HG03439 (cell line): ENCODE data around the gene SVBP.
"Not testable (repeated sequence)": the region's sequence is repeated elsewhere in the genome, so short reads cannot be mapped to it uniquely, and the experiment has no call there.

Source experiments
- ATAC-seq: cut with Tn5 transposase; IDR thresholded peaks from one replicate; pipeline ENCODE4 v1.9.1; 2021; ENCODE audit warnings: mild to moderate bottlenecking, moderate library complexity; ENCODE audit not compliant: unreplicated experiment

Gene SVBP, protein sequence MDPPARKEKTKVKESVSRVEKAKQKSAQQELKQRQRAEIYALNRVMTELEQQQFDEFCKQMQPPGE

GRCh38 chr1:42816585-42817439 lies at the start of gene SVBP, which contains the start of gene ERMAP:
TSS of gene SVBP (minus strand) at chr1:42817397. CDS start at chr1:42816544, 853 bp downstream.
TSS of gene ERMAP (plus strand) at chr1:42817122. CDS start at chr1:42830449, 13,327 bp downstream.
- peak; percentile 92 for ATAC-seq

GRCh38 chr1:42866549-42866948 lies 49.4 kb upstream of the SVBP start:
- ATAC-seq = no peak

GRCh38 chr1:42861014-42861399 lies 43.8 kb upstream of the SVBP start:
- no peak for ATAC-seq

DNA sequence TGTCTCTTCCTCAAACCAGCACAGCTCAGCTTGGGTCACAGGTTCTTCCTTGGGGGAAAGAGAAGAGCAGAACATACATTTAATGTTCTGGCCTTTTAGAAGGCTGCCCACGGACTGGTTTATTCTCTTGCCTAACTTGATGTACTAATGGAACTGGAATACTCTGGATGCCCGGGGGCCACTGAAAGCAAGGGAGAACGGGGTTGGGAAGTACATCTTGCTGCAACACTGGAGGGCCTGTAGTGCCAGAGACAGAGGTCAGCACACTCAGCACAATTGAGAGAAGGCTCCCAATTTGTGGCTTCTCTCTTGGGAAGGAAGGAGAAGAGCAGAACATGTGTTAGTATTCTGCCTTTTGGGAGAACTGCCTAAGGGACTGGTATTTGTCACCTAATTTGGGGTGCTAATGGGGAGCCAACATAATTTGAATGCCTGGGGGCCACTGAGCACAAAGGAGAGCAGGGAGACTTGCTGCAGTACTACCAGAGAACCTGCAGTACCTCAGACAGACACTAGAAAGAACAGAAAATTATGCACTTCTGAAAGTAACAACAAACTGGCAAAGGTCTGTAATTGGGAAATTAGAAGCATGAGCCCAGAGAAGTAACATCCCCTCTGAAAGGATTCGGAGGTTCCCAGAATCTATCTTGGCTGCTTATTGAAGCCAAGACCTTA lies 43.3 kb upstream of the SVBP start:
- no peak for ATAC-seq

DNA sequence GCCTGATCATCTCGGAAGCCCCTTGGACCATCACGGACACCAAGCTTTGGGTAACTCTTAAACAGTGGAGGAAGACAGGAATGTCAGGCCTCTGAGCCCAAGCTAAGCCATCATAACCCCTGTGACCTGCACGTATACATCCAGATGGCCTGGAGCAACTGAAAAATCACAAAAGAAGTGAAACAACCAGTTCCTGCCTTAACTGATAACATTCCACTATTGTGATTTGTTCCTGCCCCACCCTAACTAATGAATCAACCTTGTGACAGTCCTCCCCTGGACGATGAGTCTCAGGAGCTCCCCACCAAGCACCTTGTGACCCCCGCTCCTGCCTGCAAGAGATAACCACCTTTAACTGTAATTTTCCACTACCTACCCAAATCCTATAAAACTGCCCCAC lies 42.2 kb upstream of the SVBP start:
- not testable (repeated sequence) for ATAC-seq

- ATAC-seq = not testable (repeated sequence)
These were observed 39.4 kb upstream of the SVBP start for GRCh38 chr1:42856554-42856953.

DNA sequence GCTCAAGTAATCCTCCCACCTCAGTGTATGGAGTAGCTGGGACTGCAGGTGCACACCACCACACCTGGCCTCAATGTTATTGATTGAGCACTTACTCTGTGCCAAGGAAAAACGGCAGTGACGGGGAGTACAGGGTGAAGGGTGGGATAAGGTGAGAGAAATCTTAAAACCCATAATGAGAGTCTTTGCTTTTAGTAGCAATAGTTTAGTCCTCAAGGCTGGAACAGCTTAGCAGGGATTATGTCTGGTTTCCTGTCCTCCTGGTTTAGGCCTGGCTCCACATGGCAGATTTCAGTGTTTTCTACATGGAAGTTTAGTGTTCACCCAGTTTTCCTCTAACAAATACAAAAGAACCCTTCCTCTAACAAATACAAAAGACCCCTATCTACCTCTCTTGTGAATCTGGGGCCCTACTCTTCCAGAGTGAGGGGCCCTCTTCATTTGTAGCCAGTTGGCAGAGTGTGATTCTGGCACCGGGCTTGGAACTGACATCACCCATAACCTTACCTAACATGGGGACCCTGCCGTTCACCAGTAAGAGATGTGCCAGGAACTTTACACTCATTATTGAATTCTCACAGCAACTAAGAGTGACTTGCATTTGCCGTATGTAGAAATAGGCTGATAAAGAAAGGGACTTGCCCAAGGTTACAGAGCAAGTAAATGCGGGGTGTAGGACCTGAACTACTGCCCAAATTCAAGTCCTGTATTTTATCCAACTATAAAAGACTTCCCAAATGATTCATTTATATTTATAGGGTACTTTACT lies 36.1 kb upstream of the SVBP start:
- no peak for ATAC-seq

- ATAC-seq = no peak
These were observed 35.4 kb upstream of the SVBP start for GRCh38 chr1:42852608-42852980.

- no peak for ATAC-seq
These were observed 34.9 kb upstream of the SVBP start for GRCh38 chr1:42851960-42852607.

- no peak for ATAC-seq
These were observed 34.2 kb upstream of the SVBP start for GRCh38 chr1:42851420-42851819.

DNA sequence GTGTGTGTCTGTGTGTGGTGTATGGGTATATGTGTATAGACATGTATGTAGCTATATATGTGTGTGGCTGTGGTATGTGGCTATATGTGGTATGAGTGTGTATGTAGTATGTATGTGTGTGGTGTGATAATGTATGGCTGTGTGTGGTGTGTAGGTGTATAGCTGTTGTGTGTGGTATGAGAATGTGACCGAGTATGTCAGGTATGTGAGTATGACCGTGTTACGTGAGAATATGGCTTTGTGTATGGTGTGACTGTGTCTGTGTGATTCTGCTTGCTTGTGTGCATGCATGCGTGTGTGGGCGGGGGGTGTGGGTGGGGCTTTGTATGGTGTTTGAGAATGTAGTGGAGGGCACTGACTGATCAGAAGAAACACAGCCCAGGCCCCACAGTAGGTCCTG lies 32.7 kb upstream of the SVBP start:
- no peak for ATAC-seq

DNA sequence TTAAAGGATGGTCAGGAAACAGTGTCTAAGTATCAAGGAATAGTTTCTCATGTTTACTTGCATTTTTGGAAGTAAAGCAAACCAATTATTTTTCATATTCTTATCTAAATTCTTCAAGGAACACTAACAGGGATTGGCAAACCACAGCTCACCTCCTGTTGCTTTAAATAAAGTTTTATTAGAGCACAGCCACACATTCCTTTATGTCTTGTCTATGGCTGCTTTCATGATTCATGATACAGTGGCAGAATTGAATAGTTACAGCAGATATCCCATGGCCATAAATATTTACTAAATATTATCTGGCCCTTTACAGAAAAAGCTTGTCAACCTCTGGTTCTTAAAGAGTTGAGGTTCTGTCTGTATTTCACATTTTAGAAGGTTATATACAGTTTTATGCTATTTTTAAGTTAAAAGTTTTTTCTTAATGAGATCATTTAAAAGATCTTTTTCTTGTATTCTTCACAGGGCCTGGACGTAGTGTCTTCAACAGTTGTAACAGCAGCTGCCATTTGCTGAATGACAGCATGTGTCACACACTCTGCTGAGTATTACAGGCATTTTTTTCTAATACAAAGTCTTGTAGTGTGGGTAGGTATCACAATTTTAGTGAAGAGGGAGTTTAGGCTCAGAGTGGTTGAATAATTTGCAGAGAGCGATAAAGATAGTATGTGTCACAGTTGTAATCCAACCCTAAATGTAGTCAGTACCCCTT lies 31.8 kb upstream of the SVBP start:
- ATAC-seq = no peak

DNA sequence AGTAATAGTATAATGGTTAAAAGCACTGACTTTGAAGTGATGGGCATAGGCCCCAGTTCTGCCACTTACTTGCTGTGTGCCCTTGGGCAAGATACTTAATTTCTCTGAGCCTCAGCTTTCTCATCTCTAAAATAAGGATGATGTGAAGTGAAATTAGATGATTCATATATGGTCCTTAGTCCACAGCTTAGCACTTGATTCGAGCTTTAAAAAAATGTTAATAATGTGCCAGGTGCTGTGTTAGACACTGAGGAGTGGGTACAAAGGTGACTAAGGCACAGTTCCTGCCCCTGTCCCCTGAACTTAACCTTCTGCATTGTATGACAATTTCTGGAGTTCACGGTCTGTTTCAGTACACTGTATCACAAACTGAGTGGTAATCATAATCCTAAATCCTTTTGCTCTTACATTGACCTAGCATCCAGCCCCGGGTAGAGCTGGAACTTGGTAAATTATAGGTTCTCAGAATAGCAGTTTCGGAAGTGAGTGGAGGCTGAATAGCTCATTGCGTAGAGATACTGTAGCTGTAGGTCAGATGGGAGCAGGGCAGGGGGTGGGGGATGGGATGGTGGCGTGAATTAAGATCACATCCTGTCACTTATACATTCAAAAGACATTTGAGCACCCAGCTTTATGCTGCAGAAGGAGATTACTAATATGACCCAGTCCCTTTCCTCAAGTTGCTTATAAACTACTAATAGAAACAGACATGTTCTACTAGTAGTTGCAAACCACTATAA lies 30.7 kb upstream of the SVBP start:
- no peak for ATAC-seq

- peak; percentile 12 for ATAC-seq
These were observed 30.0 kb upstream of the SVBP start for GRCh38 chr1:42847111-42847595.

DNA sequence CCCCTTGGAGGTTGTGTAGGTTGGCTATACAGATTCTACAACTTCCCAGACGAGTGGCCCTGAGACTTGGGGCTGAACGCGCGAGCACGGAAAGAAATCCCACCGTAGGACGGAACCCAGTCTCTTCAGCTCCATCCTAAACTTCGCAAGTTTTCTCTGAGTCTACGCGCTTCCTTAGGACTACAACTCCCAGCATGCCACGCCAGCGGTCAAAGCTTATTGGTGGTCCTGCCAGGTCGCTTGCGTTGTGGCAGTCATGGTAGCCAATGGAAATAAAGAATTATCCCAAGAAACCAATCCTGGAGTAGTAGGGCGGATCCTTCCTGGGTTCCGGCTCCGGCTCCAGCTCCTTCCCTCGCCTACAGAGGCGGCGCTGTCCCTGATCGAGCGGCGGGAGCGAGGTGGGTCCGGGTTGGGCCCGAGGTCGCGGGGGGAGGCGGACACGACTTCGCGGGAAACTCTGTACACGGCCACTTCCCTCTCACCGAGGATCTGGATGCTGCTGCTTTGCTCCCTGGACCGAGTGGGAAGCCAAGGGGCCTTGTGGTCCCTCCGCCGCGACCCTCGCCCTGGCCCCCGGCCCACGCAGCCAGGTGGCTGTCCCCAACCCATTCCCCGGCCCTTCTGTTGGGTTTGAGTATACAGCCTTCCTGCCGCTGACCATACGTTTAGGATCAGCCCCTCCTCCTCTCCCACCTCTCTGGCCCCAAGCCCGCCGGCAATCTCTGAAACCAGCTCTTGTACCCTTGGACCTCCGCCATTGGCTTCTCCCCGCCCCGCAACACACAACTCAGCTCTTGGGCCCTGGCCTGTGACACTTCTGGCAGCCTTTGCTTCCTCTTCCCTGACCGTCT lies 29.3 kb upstream of the SVBP start, which contains the start of gene ZNF691:
TSS of gene ZNF691 (plus strand) at position 357 of the 854 bp plus-strand sequence. CDS start 3,046 bp downstream, outside the sequence.
- peak; percentile 93 for ATAC-seq

DNA sequence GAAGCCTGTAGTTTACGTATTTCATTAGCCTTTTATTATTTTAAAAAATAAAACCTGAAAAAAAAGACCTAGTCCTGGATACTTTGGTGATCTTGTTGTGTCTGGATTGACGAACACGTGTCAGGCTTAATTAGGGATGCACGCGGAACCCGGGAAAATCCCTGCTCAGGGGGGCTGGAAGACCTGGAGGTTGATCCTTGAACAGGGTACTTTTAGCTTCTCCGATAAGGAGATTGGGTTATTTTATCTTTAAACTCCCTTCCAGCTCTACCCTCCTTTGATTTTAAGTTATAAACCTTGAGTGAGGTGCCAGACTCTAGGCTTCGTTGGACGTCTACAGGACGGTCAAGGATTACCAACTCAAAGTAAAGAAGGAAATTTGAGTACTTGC lies 28.7 kb upstream of the SVBP start:
- peak; percentile 14 for ATAC-seq

DNA sequence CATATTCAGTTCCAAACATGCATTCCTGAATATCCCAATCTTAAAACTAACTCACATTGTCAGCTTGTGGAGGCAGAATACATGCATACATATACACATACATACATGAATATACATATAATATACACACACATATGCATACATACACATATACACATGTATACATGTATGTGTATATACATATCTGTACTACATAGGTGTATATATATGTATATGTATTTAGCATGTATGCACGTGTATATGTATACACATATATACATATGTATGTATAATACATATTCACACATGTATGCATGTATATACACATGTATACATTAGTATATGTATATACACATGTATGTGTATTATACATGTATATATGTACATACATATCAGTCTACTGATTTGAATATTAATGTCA lies 28.0 kb upstream of the SVBP start:
- ATAC-seq = no peak

DNA sequence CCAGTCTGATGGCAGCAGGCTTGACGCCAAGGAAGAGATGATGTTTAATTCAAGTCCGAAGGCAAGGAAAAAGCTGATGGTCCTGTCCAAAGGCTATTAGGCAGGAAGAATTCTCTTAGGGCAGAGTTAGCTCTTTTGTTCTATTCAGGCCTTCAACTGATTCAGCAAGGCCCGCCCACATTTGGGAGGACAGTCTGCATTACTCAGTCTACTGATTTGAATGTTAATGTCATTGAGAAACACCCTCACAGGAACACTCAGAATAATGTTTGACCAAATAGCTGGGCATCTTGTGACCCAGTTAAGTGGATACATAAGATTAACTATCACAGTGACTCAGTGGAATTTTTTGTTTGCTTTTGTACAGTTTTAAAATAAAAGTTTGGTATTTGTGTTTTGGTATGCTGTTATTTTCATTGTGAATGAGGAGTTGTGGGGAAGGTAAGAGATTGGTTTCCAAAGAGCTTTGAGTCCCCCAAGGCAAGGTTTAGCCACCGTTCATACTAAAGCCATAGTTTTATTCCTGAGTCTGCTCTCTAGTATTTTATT lies 27.5 kb upstream of the SVBP start:
- no peak for ATAC-seq
